NCI-H226 (cell line): ENCODE results near the gene LPP.

ENCODE experiments used
- DNase-seq: peaks from one replicate; pipeline ENCODE4 v3.0.0-alpha.2; 2015

LPP gene

GRCh38 chr3:188170461-188171459, 16.8 kb downstream of the LPP start:
- no peak for DNase-seq

DNA sequence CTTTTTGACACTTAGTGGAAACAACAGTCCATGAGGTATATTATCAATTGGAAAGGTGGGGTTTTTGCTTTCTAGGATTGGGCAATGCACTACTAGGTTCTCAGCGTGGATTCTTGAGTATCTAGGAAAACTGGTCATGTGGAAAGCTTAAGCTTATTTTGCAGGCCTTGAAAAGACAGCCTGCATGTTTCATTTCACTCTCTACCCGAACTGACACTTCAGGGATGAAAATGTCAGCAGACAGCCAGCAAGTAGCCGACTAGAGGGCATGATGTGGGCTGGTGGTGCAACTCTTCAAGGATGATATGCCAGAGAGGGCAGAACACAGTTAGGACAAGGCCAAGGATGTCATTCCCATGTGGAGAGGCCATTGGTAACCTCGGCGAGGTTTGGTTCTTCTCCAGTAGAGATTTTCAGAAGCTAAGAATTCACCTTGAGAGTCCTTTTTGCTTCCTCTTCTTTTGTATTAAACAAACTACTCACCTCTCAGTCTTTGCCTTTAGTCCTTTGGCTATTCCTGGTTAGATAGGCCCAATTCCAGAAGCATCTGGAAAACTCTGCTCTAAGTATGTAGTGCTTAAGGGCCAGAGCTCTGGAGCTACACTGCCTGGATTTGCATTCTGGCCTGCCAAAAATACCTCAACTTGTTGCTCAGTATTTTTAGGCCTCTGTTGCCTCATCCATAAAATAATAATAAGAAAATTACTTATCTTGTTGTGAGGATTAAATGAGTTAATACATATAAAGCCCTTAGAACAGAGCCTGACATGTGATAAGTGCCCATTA, 17.9 kb downstream of the LPP start:
- DNase-seq: no peak

- no peak for DNase-seq
Measured at GRCh38 chr3:188174317-188175044, 20.5 kb downstream of the LPP start.

GRCh38 chr3:188176476-188176875, 22.5 kb downstream of the LPP start:
- no peak for DNase-seq

GRCh38 chr3:188176884-188177283, 22.9 kb downstream of the LPP start:
- no peak for DNase-seq

GRCh38 chr3:188177721-188178120, 23.8 kb downstream of the LPP start:
- no peak for DNase-seq

- DNase-seq: no peak
Measured at GRCh38 chr3:188178293-188178936, 24.5 kb downstream of the LPP start.

DNA sequence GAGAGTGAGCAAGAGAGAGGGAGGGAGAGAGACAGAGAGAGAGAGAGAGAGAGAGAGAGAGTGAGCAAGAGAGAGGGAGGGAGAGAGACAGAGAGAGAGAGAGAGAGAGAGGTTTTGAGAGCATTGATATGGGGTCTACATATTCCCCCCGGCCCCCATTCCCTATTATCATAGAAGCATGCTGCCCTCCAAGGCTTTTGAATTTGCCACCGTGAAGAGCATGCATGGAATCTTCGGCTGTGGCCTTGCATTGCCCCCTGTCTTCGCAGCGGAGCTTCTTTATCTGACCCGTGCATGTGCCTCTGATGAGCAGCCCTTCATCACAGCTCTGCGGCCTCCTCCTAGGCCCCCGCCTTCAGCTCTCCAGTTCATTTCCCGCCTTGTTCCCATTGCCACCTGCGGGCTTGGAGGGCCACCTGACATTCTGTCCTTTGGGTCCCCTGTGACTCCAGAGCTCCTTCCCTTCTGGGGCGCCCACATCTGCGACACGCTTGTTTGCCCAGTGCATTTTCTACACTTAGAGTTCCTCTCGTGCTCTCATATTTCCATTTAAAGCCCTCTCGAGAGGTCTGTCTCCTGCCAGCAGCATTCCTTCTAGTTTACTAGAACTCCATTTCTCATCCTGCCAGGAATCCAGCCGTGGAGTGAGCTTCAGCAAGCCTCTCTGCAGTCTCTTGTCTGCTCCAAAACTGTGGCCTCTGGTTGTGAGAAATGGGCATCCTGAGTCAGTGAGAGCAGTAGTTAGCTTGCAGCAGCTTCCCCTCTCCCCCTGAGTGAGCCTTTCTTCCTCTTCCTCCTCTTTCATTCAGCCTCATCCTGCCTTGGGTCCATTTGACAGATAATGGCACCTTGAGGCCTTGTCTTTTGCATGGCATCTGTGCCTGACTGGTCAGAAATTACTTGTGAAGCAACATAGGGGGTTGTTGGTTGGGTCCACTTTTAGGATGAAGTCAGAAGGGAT, 25.3 kb downstream of the LPP start:
- no peak for DNase-seq

DNA sequence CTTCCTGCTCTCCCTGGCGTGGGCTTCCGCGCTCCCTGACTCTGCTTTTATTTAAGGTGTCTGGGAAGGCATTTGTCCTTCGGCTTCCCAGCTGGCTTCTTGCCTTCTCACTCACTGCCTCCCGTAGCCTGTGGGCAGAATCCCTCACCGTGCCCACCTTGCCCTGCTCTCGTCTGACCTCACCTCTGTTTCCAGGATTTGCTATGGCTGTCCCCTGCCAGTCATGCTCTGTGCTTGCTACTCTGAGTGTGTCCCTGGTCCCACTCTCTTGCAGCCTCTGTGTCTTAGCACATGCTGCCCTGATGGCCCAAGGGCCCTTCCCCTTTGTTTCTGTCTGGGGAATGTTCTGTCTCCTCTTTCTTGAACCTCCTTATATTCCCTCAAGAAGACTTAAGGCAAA, 26.2 kb downstream of the LPP start:
- DNase-seq: no peak

GRCh38 chr3:188183452-188183851, 29.5 kb downstream of the LPP start:
- no peak for DNase-seq

DNA sequence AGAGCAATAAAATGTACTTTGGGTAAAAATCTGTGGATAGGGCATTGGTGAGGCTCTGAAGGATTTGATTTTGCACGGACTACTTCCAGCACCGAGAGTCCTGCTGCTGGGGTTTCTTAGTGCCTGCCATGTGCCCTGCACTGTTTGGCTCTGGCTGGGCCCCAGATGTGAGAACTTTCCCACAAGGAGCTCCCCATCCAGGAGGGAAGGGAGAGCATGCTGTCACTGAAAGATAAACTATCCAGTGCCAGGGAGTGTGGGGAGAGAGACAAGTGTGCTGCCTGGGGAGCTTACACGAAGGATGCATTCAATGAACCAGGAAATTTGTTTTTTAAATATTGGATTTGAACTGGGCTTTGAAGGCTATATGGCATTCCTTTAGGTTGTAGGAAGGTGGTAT, 30.2 kb downstream of the LPP start:
- DNase-seq: no peak

DNA sequence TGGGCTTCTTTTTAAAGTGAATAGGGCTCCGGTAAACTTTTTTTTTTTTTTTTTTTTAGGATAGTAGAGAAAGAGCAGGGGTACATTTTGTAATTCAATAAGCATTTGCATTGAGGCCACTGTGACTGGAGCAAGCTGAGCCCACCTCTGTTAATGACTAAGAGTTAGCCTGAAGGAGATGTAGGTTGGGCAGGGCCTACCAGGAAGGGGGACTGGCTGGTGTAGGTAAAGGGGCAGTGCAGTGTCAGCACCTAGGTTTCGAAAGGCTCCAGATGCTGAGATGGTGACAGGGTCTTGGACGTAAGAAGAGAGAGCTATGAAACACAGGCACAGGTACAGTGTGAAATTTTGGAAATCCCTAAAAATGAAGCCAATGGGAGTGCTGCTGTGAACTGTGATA, 30.7 kb downstream of the LPP start:
- no peak for DNase-seq

GRCh38 chr3:188185717-188186251, 31.8 kb downstream of the LPP start:
- no peak for DNase-seq

DNA sequence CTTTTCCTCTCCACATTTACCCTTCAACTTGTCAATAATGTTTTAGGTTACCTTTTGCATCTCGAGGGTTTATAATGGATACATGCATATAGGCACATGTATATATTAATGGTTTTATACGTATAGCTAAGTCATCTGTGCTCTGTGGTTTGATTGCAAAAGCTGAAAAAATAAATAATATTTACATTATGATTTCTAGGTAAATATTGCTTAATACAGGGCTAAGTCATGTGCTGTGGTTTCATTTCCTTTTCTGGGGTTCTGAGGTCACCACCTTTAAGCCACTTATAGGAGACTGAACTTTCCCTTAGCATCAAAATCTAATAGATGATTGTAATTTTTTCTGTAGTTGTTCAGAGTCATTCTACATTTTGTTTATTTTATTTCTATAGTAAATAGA, 33.1 kb downstream of the LPP start:
- DNase-seq: no peak

- no peak for DNase-seq
Measured at GRCh38 chr3:188188911-188189310, 35.0 kb downstream of the LPP start.

DNA sequence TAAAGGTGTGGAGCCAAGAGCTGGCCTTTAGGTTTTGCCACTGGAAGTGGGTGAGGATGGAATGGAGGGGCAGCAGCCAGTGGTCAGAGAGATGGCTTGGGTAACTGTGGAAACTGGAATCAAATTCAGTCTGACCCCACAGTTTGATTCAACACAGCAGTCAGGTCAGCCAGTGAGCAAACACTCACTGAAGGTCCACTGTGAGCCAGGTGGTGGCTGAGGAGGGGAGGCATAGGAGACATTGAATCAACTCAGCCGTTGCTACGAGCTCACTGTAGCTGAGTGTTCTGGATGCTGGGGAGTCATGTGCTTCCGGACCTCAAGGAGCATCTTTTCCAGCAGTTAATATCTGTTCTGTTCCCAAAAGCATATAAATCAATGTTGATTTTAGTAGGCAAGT, 37.5 kb downstream of the LPP start:
- DNase-seq: no peak

GRCh38 chr3:188192034-188192433, 38.1 kb downstream of the LPP start:
- DNase-seq: no peak

DNA sequence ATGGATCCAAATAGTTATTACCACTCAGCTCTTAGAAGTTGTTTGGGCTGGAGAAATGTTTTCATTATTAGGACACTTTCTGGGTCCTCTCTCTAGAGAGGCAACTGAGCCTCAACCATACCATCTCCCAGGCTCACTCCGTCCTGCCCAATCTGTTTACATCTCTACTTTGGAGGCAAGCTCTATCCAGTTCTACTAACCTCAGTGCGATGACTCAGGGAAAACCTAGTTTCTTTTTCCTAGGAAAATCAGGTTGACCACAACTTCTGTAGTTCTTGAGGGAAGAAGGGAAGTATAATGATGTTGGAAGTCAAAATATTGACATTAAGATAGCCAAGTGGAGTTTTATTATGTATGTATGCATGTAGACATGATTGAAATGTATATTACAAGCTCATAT, 40.4 kb downstream of the LPP start:
- peak; percentile 16 for DNase-seq

- DNase-seq: no peak
Measured at GRCh38 chr3:188196232-188196990, 42.5 kb downstream of the LPP start.

DNA sequence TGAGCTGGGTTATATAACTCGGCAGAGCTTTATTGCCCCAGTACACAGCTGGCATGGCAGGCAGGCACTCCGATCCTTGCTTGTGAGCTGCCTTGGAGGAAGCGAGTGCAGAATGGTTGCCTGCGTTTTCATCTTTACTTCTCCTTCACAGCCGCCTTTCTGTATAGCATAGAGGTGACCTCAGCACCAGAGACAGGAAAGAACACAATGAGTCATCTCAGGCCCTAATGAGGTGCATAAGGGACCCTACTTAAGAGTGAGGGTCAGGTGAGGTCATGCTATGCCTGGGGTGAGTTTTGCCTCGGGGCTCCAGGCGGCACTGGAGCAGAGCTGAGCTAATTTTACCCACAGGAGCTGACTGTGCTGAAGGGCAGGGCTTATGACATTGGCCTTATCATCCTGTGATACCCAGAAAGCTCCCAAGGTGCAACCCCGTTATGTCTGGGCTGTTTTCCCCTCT, 43.5 kb downstream of the LPP start:
- no peak for DNase-seq
